Measurements from ENCODE around the gene TMEM271.

DNA sequence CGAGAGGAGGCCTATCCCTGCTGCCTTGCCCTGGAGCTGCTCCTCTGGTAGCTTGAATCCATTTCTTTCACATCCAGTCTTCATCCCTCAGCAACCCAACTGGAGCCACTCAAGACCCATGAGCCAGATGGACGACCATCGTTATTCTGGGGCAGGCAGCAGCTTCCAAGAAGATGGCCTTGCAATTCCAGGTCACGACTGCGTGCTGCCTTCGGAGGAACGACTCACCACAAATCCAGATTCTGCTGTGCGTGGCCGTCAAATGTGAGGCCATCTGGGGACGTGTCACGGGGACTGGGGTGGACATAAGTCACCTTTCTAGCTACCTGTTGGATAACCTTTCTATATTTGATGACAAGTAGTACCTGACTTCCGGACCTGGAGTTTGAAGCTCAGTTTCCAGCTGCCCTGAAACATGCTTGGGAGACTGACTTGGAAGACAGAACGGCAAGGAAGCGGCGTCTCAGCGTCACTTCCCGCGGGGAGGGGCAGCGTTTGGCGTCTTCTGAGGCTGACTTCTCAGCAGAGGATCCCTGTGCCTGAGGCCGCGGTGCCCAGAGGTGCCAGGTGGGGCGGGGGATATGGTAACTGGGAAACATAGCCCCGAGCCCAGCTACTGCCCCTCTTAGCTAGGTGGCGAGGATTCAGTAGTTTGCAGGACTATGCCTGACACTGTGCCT lies 11.7 kb upstream of the TMEM271 start:
- TF ChIP-seq POLR2A (IDR thresholded peaks at IDR 0.05) (no peak), CTCF (IDR thresholded peaks at IDR 0.05) (no peak)
